GM21576 (cell line): ENCODE measurements around the gene TNNI3.
"Not testable (repeated sequence)": the region's sequence is repeated elsewhere in the genome, so short reads cannot be mapped to it uniquely, and the experiment has no call there.

Experiments used
- ATAC-seq: cut with Tn5 transposase; IDR thresholded peaks from one replicate; pipeline ENCODE4 v1.9.1; 2021; ENCODE audit warnings: mild to moderate bottlenecking, moderate library complexity; ENCODE audit not compliant: unreplicated experiment

Gene TNNI3

DNA sequence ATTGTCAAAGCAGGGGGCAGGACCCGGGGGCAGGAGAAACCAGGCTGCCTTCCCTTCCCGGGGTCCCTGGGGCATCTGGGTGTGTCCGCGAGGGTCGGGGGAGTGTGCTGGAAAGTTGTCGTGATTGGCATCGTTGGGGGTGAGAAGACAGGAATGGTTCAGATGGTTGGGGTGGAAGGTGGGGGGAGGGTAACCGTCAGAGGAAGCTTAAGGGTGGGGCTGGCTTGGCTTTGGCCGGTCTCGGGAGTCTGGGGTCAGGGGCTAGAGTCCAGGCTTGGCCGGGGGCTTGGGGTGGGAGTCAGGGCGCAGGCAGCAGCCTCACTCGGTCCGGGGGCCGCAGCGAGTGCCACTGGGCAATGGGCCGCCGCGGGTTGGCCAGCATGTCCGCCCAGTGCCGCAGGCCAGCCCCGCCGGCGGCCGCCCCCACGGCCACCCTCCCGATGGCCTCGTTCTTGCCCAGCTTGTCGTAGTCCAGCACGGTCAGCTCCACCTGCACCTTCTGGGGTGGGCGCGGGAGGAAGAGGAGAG is 15.7 kb upstream of the TNNI3 start:
- ATAC-seq, result no peak

DNA sequence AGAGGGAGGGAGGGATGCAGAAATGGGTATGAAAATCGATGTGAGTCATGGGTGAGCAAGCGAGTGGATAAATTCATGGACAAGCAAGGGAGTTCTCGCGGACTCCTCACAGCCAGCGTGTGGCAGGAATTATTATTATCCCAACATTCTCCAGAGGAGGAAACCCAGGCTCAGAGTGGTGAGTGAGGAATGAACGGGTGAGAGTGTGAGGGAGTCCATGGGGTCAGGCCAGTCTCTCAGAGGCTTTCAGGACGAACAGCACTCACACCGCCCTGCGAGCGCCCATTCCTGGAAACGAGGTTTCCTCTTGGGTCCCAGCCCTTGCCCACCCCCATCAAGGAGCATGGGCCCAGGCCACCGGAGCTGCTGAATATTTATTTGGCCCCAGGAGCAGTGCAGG is 15.2 kb upstream of the TNNI3 start:
- ATAC-seq, result no peak

DNA sequence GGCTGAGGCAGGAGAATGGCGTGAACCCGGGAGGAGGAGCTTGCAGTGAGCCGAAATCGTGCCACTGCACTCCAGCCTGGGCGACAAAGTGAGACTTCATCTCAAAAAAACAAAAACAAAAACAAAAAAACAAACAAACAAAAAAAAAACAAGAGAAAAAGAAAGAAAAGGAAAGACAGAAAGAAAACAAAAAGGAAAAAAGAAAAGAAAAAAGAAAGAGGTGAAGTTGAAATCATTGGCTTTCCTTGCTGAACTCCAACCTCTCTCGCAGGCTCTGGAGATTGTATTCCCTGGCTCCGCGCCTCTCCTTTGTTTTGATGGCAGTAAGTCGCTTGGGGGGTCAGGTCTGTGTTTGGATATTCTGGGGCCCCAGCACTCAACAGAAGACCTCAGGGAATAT is 14.8 kb upstream of the TNNI3 start:
- ATAC-seq, result not testable (repeated sequence)

DNA sequence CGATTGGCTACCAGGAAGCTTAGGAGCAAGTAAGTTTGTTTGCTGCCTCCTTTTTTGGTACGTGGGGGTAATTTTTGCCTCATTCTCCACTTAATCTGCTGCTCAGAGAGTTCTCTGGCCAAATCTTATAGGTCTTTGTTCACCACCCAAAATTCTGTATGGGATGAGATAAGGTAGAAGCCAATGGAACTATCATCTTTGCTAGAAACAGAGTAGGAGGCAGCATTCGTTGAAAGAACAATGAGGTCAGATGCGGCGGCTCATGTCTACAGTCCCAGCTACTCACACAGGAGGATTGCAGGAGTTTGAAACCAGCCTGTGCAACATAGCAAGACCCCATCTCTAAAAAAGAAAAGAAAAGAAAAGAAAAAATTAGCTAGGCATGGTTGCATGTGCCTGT is 13.9 kb upstream of the TNNI3 start:
- ATAC-seq, result no peak

DNA sequence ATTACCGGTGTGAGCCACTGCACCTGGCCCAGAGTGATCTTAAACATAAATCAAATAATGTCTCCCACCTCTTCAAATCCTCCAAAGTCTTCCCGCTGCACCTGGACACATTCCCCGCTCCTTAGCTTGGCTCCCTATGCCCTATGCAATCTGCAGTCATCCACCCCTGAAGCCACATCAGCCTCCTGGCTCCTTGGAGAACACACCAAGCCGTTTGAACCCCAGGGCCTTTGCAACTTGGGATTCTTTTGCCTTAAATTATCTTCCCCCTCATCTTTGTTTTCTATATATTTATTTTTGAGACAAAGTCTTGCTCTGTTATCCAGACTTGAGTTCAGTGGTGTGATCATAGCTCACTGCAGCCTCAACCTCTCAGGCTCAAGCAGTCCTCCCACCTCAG is 11.6 kb upstream of the TNNI3 start:
- no peak for ATAC-seq

DNA sequence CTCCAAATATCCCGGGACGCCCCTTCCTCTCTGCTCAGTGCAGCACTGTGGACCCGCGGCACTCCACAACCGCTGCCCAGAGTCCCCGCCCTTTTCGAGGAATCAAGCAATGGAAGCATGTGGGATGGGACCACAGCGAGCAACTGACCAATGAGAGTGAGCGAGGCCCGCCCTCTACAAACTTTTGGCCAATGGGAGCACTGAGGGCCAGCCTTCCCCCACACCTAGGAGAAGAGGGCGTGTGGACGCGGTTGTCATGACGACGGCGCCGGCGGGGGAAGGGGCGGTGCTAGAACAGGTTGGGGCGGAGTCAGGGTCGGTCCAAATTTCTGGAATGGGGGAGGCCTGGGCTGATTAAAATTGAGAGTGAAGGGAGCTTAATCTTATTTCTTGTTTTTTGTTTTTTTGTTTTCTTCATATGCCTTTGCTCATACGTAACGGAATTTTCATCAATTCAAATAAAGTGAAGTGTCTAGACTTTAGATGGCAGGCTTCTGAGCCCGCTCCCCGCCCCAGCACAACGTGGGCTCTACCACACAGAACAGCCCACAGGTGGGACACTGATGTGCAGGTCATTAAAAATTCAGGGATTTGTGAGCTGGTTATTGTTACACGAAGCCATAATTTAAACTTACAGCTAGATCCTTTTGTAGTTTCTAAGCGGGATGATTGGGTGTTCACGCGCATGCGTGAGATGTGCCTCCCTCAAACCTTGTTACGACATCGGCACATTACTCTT is 9.2 kb upstream of the TNNI3 start, which contains the start of gene DNAAF3:
TSS of gene DNAAF3 (minus strand) at position 84 of the 739 bp plus-strand sequence. CDS start 200 bp downstream, outside the sequence.
- peak; percentile 84 for ATAC-seq

DNA sequence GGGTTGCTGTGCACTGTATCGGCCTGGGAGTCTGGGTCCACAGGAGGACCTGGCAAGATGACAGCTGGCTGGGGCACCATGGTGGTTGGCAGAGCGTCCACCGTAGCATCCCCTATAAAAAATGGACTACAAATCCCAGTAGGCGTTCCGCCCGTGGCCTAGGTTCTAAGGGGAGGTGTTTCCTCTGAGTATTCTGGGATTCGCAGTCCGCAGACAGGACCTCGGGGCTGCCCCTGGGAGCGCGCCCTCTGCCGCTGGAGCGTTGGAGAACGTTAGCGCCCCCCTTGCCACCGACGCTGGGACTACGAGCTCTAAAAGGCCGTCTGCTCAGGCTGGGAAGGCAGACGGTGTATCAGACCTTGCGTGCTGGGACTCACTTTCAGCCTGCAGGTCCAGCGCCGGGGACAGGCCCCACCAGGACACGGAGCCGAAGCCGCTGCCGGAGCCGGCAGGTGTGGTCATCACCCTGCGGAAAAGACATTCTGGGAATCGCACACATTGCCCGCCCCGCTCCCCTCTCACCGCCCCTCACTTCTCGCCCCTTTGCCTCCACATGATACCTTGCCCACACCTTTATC is 8.5 kb upstream of the TNNI3 start:
- ATAC-seq, result no peak

DNA sequence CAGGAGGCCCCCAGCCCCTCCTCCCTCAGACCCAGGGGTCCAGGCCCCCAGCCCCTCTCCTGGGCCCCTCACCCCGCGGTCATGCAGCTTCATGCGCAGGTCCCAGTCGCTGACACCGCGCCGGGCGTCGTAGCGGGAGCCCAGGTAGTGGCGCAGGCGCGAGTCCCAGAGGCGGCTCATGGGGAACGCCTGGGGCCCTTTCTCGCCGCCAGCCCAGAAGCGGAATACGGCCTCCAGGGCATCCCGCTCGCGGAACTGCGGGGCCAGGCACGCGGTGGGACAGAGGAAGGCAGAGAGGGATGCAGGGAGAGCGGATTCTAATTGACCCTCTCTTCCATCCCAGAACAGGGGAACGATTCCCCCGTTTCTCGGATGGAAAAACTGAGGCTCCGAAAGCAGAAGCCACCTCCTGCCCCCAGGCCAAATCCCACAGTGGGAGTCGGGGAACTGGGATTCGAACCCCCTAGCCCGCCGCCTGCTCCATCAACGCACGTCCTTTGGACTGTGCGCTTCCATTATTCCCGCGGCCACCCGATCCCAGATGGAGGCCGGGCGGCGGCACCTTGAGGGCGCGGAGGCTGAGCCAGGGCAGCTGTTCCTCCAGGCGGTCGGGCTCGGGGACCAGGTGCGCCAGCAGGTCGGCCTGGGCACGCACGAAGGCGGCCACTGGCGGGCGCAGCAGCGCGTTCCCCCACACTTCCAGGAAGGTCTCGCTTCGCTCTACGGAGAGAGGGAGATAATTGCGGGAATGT is 4.2 kb upstream of the TNNI3 start:
- ATAC-seq, result no peak

DNA sequence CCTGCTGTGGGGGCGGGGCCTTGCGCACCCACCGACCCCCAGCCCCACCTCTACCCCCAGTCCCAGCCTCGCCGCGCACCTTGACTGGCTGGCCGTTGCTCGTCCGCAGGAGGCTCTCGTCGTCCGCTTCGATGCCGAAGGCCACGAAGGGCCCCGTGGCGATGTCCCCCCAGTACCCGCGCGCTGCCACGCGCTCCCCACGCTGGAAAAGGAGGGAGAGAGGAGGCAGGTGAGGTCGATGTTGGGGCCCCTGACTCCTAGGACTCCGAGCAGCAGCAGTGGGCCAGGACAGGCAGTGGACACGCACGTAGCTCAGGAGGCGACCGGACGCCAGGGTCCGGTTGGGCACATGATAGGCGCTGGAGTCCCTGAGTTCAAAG is 3.4 kb upstream of the TNNI3 start:
- no peak for ATAC-seq

DNA sequence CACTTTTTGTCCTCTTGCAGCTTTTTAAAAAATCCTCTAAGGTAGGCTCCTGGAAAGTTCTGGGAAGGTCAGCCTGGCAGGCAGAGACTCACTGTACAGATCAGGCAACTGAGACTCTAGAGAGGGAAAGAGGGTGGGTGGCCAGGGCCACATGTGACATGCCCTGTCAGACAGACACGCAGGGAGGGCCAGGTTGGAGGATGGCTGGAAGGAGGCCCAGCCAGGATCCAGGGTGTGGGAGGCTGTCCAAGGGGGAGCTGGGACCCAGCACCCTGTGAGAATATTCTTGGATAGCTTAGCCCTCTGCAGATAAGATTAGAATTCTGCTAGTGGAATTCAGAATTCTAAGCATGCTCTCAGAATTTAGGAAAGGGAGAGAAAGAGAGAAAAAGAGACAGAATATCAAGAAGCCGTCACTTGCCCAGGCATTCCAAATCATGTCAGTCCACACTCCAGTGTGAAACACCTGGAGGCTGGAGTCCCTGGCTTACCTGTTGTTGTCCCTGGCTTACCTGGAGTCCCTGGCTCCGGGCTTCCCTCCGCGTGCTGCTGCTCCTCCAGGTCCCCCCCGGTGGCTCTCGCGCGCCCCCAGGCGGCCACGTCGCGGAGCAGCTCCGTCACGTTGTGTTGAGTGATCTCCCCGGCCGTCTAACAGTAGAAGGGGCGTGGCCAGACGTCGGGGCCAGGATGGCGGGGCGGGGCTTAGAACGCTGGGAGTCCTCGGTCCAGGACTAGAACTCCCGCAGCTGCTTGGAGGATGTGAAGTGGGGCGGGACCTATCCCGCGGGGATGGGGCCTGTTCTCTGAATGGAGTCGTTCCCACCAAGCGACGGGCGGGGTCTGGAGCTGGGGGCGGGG is 2.8 kb upstream of the TNNI3 start:
- ATAC-seq, result peak; percentile 67

DNA sequence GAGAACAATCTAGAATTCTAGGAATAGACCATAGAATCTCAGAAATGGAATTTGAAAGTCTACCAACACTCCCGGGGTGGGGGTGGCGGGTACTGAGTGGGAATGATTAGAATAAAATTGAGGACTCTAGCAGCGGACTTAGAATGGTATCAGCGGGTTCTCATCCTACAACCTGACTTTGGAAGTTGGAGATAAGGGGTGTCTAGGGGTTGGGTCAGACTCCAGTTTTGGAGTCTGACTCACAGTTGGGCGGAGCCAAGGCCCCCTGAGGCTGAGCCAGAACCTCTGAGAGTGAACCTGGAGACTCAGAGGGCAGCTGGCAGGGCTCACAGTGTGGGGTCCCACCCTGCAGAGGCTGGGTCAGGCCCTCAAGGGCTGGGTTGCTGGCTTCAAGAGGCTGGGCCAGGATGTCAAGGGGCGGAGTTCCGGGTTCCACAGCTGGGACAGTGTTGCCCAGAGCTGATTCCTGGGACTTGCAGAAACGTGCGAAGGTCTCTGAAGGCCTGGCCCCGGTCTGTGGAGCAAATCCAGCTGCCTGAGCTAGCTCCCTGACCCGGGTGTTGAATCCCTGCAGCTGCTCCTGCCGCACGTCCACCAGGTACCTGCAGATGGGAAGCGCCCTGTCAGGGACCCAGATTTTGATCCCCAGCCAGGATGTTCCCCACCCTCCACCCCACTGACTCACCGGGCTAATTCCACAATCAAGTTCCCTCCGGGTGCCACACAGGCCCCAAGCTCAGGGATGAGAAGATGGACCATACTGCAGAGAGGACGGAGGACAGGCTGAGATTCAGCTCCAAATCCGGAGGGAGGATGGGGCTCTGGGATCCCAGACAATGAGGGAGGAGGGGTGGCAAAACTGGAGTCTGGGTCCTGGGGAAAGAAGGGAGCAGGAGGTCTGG is 1.6 kb upstream of the TNNI3 start:
- no peak for ATAC-seq

DNA sequence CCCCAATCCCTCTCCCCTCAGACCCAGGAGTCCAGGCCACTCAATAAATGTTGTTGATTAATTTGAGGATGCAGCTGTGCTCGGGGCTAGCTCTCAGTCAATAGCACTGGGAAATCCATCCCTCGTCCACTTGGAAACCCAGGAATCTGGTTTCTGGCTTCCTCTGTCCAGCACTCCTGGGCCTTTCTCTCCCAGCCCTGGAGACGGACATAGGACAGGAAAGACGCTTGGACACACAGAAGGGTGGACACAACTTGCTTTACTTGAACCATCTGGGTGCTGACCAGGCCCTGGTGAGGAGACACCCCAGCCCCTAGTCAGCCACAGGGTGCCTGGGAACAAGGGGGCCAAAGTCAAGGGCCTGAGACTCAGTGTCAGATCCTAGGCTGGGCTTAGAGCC is 891 bp upstream of the TNNI3 start:
- no peak for ATAC-seq

DNA sequence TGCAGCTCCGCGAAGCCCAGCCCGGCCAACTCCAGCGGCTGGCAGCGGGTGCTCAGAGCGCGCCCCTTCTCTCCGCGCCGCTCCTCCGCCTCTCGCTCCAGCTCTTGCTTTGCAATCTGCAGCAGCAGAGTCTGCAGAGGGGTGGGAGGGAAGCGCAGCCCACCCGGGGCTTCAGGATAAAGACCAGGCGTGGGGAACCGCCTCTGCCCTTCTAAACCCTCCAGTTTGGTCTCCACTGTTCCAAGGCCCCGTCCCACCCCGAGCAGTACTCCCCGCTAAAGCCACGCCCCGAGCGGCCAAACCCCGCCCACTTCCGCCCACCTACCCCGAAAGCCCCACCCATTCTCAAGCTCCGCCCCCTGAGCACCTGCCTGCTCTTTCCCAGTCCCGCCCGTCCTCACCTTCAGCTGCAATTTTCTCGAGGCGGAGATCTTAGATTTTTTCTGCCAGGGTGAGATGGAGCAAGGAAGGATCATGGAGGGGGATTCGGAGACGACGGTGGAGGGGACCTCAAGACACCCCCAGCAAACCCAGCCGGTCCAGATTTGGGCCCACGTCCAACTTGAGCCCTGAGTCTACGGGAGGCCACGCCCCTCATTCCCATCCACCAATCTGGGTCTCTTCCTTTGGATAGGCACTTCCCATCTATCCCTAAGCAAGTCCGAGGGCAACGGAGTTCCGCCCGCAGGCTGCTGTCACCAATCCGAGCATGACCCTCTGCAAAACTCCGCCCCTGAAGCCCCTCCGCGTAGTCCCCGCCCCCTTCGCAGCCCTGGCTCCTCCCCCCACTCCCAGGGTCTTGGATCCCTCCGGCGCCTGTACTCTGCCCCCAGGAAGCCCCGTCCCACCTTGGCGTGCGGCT is 1.1 kb downstream of the TNNI3 start:
- no peak for ATAC-seq

DNA sequence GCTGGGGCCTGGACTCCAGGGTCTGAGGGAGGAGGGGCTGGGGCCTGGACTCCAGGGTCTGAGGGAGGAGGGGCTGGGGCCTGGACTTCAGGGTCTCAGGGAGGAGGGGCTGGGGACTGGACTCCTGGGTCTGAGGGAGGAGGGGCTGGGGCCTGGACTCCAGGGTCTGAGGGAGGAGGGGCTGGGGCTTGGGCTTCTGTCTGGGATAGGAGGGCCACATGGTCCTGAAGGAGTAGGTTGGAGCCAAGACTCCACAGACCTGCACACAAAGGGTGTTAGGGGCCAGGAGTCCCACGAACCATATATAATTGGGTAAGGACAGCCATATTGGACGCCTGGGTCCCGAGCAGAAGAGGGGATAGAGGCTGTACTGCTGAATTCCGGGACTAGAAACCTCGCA is 1.7 kb downstream of the TNNI3 start:
- ATAC-seq, result not testable (repeated sequence)

DNA sequence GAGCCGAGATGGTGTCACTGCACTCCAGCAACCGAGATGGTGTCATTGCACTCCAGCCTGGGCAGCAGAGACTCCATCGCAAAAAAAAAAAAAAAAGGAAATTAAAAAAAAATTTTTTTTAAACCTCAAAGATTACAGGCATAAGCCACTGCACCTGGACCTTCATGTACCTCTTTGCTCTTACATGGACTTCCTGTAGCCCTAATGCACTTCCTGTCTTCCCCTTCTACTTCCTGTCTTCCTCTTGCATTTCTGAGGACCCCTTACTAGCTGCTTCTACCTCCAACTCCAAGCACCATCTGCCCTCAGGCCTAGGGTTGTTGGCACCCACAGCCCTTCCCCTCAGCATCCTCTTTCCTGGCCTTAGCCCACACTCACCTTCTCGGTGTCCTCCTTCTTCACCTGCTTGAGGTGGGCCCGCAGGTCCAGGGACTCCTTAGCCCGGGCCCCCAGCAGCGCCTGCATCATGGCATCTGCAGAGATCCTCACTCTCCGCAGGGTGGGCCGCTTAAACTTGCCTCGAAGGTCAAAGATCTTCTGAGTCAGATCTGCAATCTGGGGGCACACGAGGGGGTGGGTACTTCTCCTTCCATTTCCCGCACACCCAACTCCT is 3.8 kb downstream of the TNNI3 start:
- ATAC-seq, result no peak

DNA sequence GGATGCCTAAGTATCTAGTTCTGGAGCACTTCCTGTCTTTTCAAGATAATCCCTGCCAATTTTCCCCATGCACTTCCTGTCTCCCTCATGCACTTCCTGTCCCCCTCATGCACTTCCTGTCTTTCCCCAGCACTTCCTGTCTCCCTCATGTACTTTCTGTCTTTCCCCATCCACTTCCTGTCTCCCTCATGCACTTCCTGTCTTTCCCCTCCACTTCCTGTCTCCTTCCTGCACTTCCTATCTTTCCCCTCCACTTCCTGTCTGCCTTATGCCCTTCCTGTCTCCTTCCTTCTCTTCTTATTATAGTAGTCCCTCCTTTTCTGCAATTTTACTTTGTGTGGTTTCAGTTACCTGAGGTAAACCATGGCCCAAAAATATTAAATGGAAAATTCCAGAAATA is 5.5 kb downstream of the TNNI3 start:
- ATAC-seq, result no peak

DNA sequence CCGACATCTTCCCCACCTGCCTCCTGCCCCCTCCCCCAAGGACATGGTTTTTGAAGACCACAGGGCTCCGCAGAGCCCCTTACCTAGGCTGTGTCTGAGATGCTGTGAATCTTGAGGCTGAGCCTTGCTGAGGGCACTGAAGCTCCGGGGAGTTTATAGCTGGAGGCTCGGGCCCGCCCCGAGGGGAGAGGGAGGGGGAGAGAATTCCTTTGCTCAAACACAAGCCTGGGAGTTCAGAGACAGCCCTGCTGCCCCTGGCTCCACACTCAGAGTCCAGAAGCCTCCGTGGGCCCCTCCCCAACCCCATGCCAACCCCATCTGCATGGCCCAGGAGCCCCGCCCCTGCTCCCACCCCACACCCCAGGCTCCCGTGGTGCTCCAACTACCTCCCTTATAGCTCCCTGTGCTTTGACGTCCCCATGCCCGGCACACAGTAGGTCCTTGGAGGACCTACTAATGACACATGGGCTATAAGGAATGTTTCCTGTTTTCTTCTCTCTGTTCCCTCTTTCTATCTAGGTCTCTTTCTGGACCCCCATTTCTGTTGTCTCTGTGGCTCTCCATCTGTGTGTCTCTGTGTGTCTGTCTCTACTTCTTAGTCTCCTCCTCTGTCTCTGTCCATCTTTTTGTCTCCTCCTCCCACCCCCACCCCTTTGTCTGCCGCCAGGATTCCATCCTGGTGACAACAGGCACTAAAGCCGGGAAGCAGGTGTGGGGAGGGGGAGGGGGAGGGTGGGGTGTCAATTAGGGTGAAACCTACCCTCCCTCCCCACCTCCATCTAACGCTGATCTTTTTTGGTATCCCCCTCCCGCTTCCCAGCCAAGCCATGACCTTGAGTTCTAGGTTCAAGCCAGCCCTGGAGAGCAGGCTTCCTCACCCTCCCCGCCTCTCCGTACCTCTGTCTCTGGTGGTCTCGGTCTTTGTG is 8.2 kb downstream of the TNNI3 start, which contains the start of gene TNNT1:
TSS of gene TNNT1 (minus strand) at position 129 of the 926 bp plus-strand sequence. CDS start 2,049 bp downstream, outside the sequence.
- no peak for ATAC-seq
